Measurements from ENCODE around the gene APBA2. TPM values are rescaled to one million over a fixed set of nuclear protein-coding genes. Genes with fewer than 3 reads are reported as not detected.

The APBA2 gene
- total RNA-seq, 4 donors from 2014 or later = 1.6 to 8.2 (median 2.5) TPM

GRCh38 chr15:29097168-29097567, 211.4 kb downstream of the APBA2 start:
- 84 to 86% methylated on average over 6 to 14 of the region's 14 CpGs for WGBS, 2 donors (ENCODE audit: low coverage in 1 of 2)
- Histone ChIP-seq H3K9me3 (no peaks in the 10 kb centered on the region), H3K27me3 (no peaks in the 10 kb centered on the region), H3K4me3 (no peak overlapping the region), H3K36me3 (no peaks in the 10 kb centered on the region), H3K4me1 (no peaks in the 10 kb centered on the region), H3K27ac (no peak overlapping the region)
- intact Hi-C loops (cut with DNase I; ENCODE audit: low total_unique reads) = no loop called here
- in situ Hi-C loops (cut with MboI; ENCODE audit: low pct_ligation_motif_present in 1 of 4, low pct_unique_long_range_greater_than_20kb in 1 of 4, low sequenced_read_pairs in 3 of 4) = no loop called here
- TF ChIP-seq CTCF (IDR thresholded peaks at IDR 0.05) (no peak), POLR2AphosphoS5 (IDR thresholded peaks at IDR 0.05) (no peak), POLR2A (IDR thresholded peaks at IDR 0.05) (no peak), EP300 (IDR thresholded peaks at IDR 0.05; ENCODE audit: low read depth) (no peak)
- DNase-seq = no peak

- Histone ChIP-seq H3K4me1 (no peaks in the 10 kb centered on the region), H3K4me3 (no peak overlapping the region), H3K27ac (no peak overlapping the region), H3K36me3 (no peaks in the 10 kb centered on the region), H3K27me3 (no peaks in the 10 kb centered on the region), H3K9me3 (no peaks in the 10 kb centered on the region)
- no peak for DNase-seq
- in situ Hi-C loops (cut with MboI; ENCODE audit: low pct_ligation_motif_present in 1 of 4, low pct_unique_long_range_greater_than_20kb in 1 of 4, low sequenced_read_pairs in 3 of 4) (no loop called here), intact Hi-C loops (cut with DNase I; ENCODE audit: low total_unique reads) (no loop called here)
- WGBS, 2 donors (ENCODE audit: low coverage in 1 of 2) = 76 to 80% methylated on average over 8 to 9 of the region's 9 CpGs
- TF ChIP-seq EP300 (IDR thresholded peaks at IDR 0.05; ENCODE audit: low read depth) (no peak), POLR2A (IDR thresholded peaks at IDR 0.05) (no peak), CTCF (IDR thresholded peaks at IDR 0.05) (no peak), POLR2AphosphoS5 (IDR thresholded peaks at IDR 0.05) (no peak)
Observed at GRCh38 chr15:29097971-29098370, 212.2 kb downstream of the APBA2 start.

- no peak for DNase-seq
- H3K27ac ChIP-seq = no peak overlapping the region
- in situ Hi-C loops (cut with MboI; ENCODE audit: low pct_ligation_motif_present in 1 of 4, low pct_unique_long_range_greater_than_20kb in 1 of 4, low sequenced_read_pairs in 3 of 4) = no loop called here
Observed at GRCh38 chr15:29098652-29099051, 212.9 kb downstream of the APBA2 start.

GRCh38 chr15:29099131-29099880, 213.5 kb downstream of the APBA2 start:
- 67 to 91% methylated on average over 2 to 10 of the region's 10 CpGs for WGBS, 2 donors (ENCODE audit: low coverage in 1 of 2)
- H3K27me3 ChIP-seq = no peaks in the 10 kb centered on the region
- no peaks in the 10 kb centered on the region for H3K9me3 ChIP-seq
- in situ Hi-C loops (cut with MboI; ENCODE audit: low pct_ligation_motif_present in 1 of 4, low pct_unique_long_range_greater_than_20kb in 1 of 4, low sequenced_read_pairs in 3 of 4) (no loop called here), intact Hi-C loops (cut with DNase I; ENCODE audit: low total_unique reads) (no loop called here)
- H3K36me3 ChIP-seq = no peaks in the 10 kb centered on the region
- H3K4me3 ChIP-seq = no peak overlapping the region
- TF ChIP-seq POLR2AphosphoS5 (IDR thresholded peaks at IDR 0.05) = no peak
- no peak for TF ChIP-seq CTCF (IDR thresholded peaks at IDR 0.05)
- no peak for TF ChIP-seq EP300 (IDR thresholded peaks at IDR 0.05; ENCODE audit: low read depth)
- TF ChIP-seq POLR2A (IDR thresholded peaks at IDR 0.05) = no peak
- no peak overlapping the region for H3K27ac ChIP-seq
- peaks cover 0 to 9% (median 7%) of the 10 kb centered on the region in 4 donors for H3K4me1 ChIP-seq
- no peak for DNase-seq

More at GRCh38 chr15:29098652-29099051, 212.9 kb downstream of the APBA2 start:
- Histone ChIP-seq H3K36me3 (no peaks in the 10 kb centered on the region), H3K27me3 (no peaks in the 10 kb centered on the region), H3K4me3 (no peak overlapping the region), H3K4me1 (peaks cover 0 to 5% (median 3%) of the 10 kb centered on the region in 4 donors), H3K9me3 (no peaks in the 10 kb centered on the region)
- TF ChIP-seq POLR2AphosphoS5 (IDR thresholded peaks at IDR 0.05) (no peak), CTCF (IDR thresholded peaks at IDR 0.05) (no peak), POLR2A (IDR thresholded peaks at IDR 0.05) (no peak)
- intact Hi-C loops (cut with DNase I; ENCODE audit: low total_unique reads) = no loop called here
- 80 to 89% methylated on average over 1 to 13 of the region's 13 CpGs for WGBS, 2 donors (ENCODE audit: low coverage in 1 of 2)

All from transverse colon (tissue), 4 donors.